ENCODE data around the gene EXOSC7. TPM values are rescaled to one million over a fixed set of nuclear protein-coding genes. Genes with fewer than 3 reads are reported as not detected.

The EXOSC7 gene
- polyA plus RNA-seq, 1 of the 3 experiments (the other 2 are of a cell fraction) = 83.5 TPM

GRCh38 chr3:45037720-45038455, 61.8 kb downstream of the EXOSC7 start (continued):
- TF ChIP-seq ELF1 (IDR thresholded peaks at IDR 0.05) (no peak), EP300 (IDR thresholded peaks at IDR 0.05; ENCODE audit: borderline replicate concordance in 1 of 2, low read depth in 1 of 2, low read length in 1 of 2) (no peak), MEF2A (IDR thresholded peaks at IDR 0.05; ENCODE audit: borderline replicate concordance, low read depth) (no peak), USF1 (IDR thresholded peaks at IDR 0.05; ENCODE audit: borderline replicate concordance, low read depth) (no peak), YY1 (IDR thresholded peaks at IDR 0.05; ENCODE audit: low read depth) (no peak), TCF12 (IDR thresholded peaks at IDR 0.05) (no peak; the same call in 1 of the 2 replicates), TAF1 (IDR thresholded peaks at IDR 0.05; ENCODE audit: borderline replicate concordance, low read depth, low read length) (no peak), GATA2 (CRISPR knock-in tag; IDR thresholded peaks at IDR 0.05) (no peak), PBX3 (IDR thresholded peaks at IDR 0.05) (no peak), RAD21 (IDR thresholded peaks at IDR 0.05; ENCODE audit: low read length) (peak; percentile 96), FOXJ3 (CRISPR knock-in tag; IDR thresholded peaks at IDR 0.05) (no peak), RCOR1 (IDR thresholded peaks at IDR 0.05; ENCODE audit: low read length) (peak; percentile 68), JUND (IDR thresholded peaks at IDR 0.05) (no peak), RXRA (IDR thresholded peaks at IDR 0.05; ENCODE audit: borderline replicate concordance, low read depth) (no peak), FOSL2 (IDR thresholded peaks at IDR 0.05; ENCODE audit: borderline replicate concordance, low read depth) (no peak), RFX5 (IDR thresholded peaks at IDR 0.05; ENCODE audit: low read length) (0 out of 2 replicates have a peak, but pooled peaks have one; percentile 47), FOXM1 (IDR thresholded peaks at IDR 0.05; ENCODE audit: low read depth) (no peak), IRF3 (IDR thresholded peaks at IDR 0.05; ENCODE audit: low read depth, low read length) (no peak), CTCF (IDR thresholded peaks at IDR 0.05) (peak; percentile 98), NRF1 (IDR thresholded peaks at IDR 0.05; ENCODE audit: low read depth, low read length) (no peak), NFIC (IDR thresholded peaks at IDR 0.05; ENCODE audit: borderline replicate concordance) (no peak), ZBTB33 (IDR thresholded peaks at IDR 0.05; ENCODE audit: borderline replicate concordance, low read depth) (no peak), MAX (IDR thresholded peaks at IDR 0.05; ENCODE audit: low read depth) (peak; percentile 59)
